ENCODE data around the gene UNC93B1. TPM values are rescaled to one million over a fixed set of nuclear protein-coding genes. Genes with fewer than 3 reads are reported as not detected.

Gene UNC93B1
- total RNA-seq (2022) (71.2 and 92.6 TPM in 2 replicates), Bru-seq, nascent RNA (percentile 64 among the genes with signal in this experiment), BruChase-seq, experiment 1, labeled RNA remaining after a 6-hour chase (percentile 73 among the genes with signal in this experiment), BruChase-seq, experiment 2, labeled RNA remaining after a 2-hour chase (percentile 71 among the genes with signal in this experiment)
- long read RNA-seq, transcript UNC93B1-201 (11 exons, 2,316 nt) = major isoform, 154 of 200 reads
- long read RNA-seq, partial matches to known transcripts = 27 of 200 reads
- long read RNA-seq, other reads (novel, unspliced or antisense) = 18 of 200 reads

- H3K27me3 Mint-ChIP-seq (ENCODE audit: unreplicated experiment) = no peaks in the 10 kb centered on the region
Observed at GRCh38 chr11:68003846-68004550, at the start of gene UNC93B1. TSS of gene UNC93B1 (minus strand) at chr11:68004097. CDS start at chr11:68004043, 54 bp downstream.

DNA sequence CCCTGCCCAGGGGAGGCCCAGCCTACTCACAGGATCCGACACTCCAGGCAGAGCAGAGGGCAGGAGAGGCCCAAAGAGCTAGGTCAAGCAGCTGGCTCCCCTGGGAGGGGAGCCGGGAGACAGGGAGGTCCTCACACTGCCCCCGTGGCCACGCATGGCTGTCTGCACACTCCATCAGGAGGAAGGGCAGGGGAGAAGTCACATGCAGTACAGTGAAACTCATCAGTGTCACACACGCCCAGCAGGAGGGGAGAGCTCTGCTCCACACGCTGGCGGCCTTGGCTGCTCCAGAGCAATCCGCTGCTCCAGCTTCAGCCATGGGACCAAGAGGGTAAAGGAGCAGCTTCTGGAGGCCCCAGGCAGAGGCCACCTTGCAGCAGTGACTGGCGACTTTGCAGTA is 49.2 kb upstream of the UNC93B1 start:
- Mint-ChIP-seq H3K9me3 (ENCODE audit: low read depth, unreplicated experiment) (no peaks in the 10 kb centered on the region), H3K36me3 (ENCODE audit: insufficient read depth, unreplicated experiment) (peaks cover 84% of the 10 kb centered on the region), H3K4me1 (ENCODE audit: low read depth, unreplicated experiment) (no peaks in the 10 kb centered on the region), H3K4me3 (ENCODE audit: low read depth, unreplicated experiment) (no peak overlapping the region), H3K27me3 (ENCODE audit: unreplicated experiment) (no peaks in the 10 kb centered on the region), H3K27ac (ENCODE audit: unreplicated experiment) (peak overlapping the region; percentile 39)
- intact Hi-C loops (cut with micrococcal nuclease; ENCODE audit: unreplicated experiment) = no loop called here
- BruUV-seq (replicated peaks) = no TSS peak
- CTCF ChIA-PET = no interaction called here
- no peak for TF ChIP-seq CTCF (IDR thresholded peaks at IDR 0.05; ENCODE audit: unreplicated experiment)
- DNase-seq = no peak

More at GRCh38 chr11:68003846-68004550, at the start of gene UNC93B1:
- no TSS peak for BruUV-seq (replicated peaks)
- intact Hi-C loops (cut with micrococcal nuclease; ENCODE audit: unreplicated experiment) = no loop called here
- DNase-seq = peak; percentile 93
- CTCF ChIA-PET = interaction anchor here (0.6 kb wide), 1 partner anchor 181 kb away, joined by 3 read pairs; no protein-coding TSS in a partner anchor
- Mint-ChIP-seq H3K36me3 (ENCODE audit: insufficient read depth, unreplicated experiment) (peaks cover 37% of the 10 kb centered on the region), H3K9me3 (ENCODE audit: low read depth, unreplicated experiment) (no peaks in the 10 kb centered on the region), H3K27ac (ENCODE audit: unreplicated experiment) (peak within 1 kb of the TSS; percentile 20), H3K4me3 (ENCODE audit: low read depth, unreplicated experiment) (peak within 1 kb of the TSS; percentile 77), H3K4me1 (ENCODE audit: low read depth, unreplicated experiment) (peaks cover 20% of the 10 kb centered on the region)
- no peak for TF ChIP-seq CTCF (IDR thresholded peaks at IDR 0.05; ENCODE audit: unreplicated experiment)

DNA sequence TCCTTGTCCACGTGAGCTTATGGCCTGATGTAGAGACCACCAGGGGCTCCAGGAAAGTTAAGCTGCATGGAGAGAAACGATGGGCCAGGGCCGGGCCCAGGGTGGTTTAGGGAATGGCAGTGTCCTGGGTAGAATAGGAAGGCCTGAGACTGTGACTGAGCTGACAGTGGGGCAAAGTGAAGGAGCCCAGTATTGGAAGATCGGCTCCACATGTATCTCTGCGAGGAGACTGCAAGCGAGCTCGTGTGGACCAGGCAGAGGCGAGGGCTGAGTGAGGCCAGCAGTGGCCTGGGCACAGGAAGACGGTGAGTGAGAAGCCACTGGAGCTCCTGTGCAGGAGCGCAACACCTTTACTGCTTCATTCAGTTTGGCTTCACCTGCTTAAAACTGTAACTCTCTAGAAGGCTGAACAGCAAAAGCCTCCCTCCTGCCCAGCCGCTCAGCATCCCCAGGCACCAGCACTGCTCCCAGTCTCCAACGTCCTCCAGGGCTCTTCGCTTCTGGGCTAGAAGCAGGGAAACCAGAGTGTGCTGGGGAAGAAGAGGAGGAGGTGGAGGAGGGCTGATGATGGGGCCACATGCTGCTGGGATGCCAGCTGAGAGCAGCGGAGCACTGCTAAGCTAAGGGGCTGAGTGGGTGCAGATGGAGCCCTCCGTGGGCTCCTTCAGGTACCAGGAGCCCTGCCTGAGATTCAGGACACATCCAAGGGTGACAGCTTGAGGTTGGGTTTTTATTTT is 48.4 kb upstream of the UNC93B1 start:
- no peaks in the 10 kb centered on the region for H3K9me3 Mint-ChIP-seq (ENCODE audit: low read depth, unreplicated experiment)
- intact Hi-C loops (cut with micrococcal nuclease; ENCODE audit: unreplicated experiment) = no loop called here
- TF ChIP-seq CTCF (IDR thresholded peaks at IDR 0.05; ENCODE audit: unreplicated experiment) = no peak
- no peaks in the 10 kb centered on the region for H3K4me1 Mint-ChIP-seq (ENCODE audit: low read depth, unreplicated experiment)
- DNase-seq = no peak
- H3K36me3 Mint-ChIP-seq (ENCODE audit: insufficient read depth, unreplicated experiment) = peaks cover 75% of the 10 kb centered on the region
- H3K27ac Mint-ChIP-seq (ENCODE audit: unreplicated experiment) = peak overlapping the region; percentile 56
- no TSS peak for BruUV-seq (replicated peaks)
- H3K27me3 Mint-ChIP-seq (ENCODE audit: unreplicated experiment) = no peaks in the 10 kb centered on the region
- CTCF ChIA-PET = no interaction called here
- H3K4me3 Mint-ChIP-seq (ENCODE audit: low read depth, unreplicated experiment) = no peak overlapping the region

Data from Calu3 (cell line).